NCI-H2081 treated with DMSO at 0.1 percent for 48 hours (cell line): ENCODE data around the gene NR1I2.

Source experiments
- DNase-seq: peaks from one replicate; lab custom pipeline; 2025; lab: John Stamatoyannopoulos, UW

NR1I2 gene

GRCh38 chr3:119819806-119820205 lies 37.9 kb downstream of the NR1I2 start:
- DNase-seq = no peak

- no peak for DNase-seq
These were observed 43.9 kb downstream of the NR1I2 start for GRCh38 chr3:119825820-119826219.

- DNase-seq = no peak
These were observed 45.1 kb downstream of the NR1I2 start for GRCh38 chr3:119826711-119827608.

- DNase-seq = no peak
These were observed 47.5 kb downstream of the NR1I2 start for GRCh38 chr3:119829420-119829819.

- DNase-seq = no peak
These were observed 49.1 kb downstream of the NR1I2 start for GRCh38 chr3:119831022-119831421.

GRCh38 chr3:119831941-119832371 lies 50.1 kb downstream of the NR1I2 start:
- no peak for DNase-seq

GRCh38 chr3:119834754-119835370 lies 53.0 kb downstream of the NR1I2 start:
- DNase-seq = no peak

- DNase-seq = no peak
These were observed 53.7 kb downstream of the NR1I2 start for GRCh38 chr3:119835556-119835955.

- DNase-seq = no peak
These were observed 60.0 kb downstream of the NR1I2 start for GRCh38 chr3:119841808-119842471.

- no peak for DNase-seq
These were observed 67.2 kb downstream of the NR1I2 start for GRCh38 chr3:119849126-119849525.

- no peak for DNase-seq
These were observed 74.8 kb downstream of the NR1I2 start for GRCh38 chr3:119856695-119857094.

- no peak for DNase-seq
These were observed 77.1 kb downstream of the NR1I2 start for GRCh38 chr3:119858957-119859356.

- DNase-seq = no peak
These were observed 77.8 kb downstream of the NR1I2 start for GRCh38 chr3:119859728-119860127.

- DNase-seq = no peak
These were observed 79.8 kb downstream of the NR1I2 start for GRCh38 chr3:119861681-119862080.

GRCh38 chr3:119862616-119863015 lies 80.7 kb downstream of the NR1I2 start:
- no peak for DNase-seq

- no peak for DNase-seq
These were observed 82.6 kb downstream of the NR1I2 start for GRCh38 chr3:119864476-119864875.
